GM12865 (cell line): ENCODE measurements around the gene NUP205.

Experiments
- DNase-seq: peaks from one replicate; pipeline ENCODE4 v3.0.0; 2010; ENCODE audit warnings: low read depth
- H3K4me3 ChIP-seq: 2 replicates; pipeline ENCODE4 v1.5.1; 2011; ENCODE audit warnings: mild to moderate bottlenecking, low read depth, low read length, control low read depth
- TF ChIP-seq, protein P1 (sequence below): IDR thresholded peaks from 2 replicates; pipeline ENCODE4 v1.5.1; 2011; ENCODE audit warnings: low read length, control low read depth, low read depth, inconsistent platforms; ENCODE audit not compliant: insufficient read depth; ENCODE audit errors: missing control alignments

The NUP205 gene, protein sequence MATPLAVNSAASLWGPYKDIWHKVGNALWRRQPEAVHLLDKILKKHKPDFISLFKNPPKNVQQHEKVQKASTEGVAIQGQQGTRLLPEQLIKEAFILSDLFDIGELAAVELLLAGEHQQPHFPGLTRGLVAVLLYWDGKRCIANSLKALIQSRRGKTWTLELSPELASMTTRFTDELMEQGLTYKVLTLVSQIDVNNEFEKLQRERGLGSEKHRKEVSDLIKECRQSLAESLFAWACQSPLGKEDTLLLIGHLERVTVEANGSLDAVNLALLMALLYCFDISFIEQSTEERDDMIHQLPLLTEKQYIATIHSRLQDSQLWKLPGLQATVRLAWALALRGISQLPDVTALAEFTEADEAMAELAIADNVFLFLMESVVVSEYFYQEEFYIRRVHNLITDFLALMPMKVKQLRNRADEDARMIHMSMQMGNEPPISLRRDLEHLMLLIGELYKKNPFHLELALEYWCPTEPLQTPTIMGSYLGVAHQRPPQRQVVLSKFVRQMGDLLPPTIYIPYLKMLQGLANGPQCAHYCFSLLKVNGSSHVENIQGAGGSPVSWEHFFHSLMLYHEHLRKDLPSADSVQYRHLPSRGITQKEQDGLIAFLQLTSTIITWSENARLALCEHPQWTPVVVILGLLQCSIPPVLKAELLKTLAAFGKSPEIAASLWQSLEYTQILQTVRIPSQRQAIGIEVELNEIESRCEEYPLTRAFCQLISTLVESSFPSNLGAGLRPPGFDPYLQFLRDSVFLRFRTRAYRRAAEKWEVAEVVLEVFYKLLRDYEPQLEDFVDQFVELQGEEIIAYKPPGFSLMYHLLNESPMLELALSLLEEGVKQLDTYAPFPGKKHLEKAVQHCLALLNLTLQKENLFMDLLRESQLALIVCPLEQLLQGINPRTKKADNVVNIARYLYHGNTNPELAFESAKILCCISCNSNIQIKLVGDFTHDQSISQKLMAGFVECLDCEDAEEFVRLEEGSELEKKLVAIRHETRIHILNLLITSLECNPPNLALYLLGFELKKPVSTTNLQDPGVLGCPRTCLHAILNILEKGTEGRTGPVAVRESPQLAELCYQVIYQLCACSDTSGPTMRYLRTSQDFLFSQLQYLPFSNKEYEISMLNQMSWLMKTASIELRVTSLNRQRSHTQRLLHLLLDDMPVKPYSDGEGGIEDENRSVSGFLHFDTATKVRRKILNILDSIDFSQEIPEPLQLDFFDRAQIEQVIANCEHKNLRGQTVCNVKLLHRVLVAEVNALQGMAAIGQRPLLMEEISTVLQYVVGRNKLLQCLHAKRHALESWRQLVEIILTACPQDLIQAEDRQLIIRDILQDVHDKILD (N-terminal part only)

DNA sequence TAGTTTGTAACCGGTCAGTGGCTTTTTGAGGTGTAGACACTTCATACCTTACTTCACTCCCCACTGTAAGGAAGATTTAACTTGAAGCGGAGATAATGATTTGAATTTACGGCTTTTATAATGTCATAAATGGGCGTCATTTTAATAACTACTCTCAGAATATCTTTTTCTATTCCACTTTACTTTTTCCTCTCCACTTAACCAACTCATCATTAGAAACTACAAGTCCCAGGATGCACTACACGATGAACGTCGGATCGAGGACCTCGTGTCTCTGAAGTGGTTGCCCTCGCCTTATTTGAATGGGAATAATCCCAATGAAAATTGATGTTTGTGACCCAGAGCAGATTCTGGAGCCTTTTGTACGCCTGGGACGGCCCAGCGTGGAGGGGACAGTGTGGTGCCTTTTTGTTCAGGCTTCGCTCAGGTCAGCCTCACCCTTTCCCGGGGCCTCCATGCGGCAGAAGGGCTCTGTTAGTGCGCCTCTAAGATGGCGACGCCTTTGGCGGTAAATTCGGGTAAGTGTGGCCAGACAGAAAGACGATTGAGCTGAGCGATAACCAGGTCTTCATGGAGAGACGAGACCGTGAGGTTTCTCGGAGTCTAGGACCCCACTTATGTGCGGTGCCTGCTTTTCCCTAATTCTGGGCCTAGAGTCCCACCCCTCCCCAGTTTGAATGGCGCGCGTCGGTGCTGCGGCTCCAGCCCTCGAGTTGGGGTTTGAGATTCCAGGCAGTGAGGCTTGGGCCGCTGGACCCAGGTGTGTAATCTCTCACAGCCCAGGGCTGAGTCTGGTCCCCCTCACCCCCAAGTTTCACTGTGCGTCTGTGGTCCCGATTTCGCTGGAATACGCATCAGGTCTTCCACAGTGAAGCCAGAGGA is at the start of gene NUP205:
NUP205 (plus strand) TSS at position 463 of the 882 bp plus-strand sequence; CDS start at position 491, 28 bp downstream.
- TF ChIP-seq, protein P1, sequence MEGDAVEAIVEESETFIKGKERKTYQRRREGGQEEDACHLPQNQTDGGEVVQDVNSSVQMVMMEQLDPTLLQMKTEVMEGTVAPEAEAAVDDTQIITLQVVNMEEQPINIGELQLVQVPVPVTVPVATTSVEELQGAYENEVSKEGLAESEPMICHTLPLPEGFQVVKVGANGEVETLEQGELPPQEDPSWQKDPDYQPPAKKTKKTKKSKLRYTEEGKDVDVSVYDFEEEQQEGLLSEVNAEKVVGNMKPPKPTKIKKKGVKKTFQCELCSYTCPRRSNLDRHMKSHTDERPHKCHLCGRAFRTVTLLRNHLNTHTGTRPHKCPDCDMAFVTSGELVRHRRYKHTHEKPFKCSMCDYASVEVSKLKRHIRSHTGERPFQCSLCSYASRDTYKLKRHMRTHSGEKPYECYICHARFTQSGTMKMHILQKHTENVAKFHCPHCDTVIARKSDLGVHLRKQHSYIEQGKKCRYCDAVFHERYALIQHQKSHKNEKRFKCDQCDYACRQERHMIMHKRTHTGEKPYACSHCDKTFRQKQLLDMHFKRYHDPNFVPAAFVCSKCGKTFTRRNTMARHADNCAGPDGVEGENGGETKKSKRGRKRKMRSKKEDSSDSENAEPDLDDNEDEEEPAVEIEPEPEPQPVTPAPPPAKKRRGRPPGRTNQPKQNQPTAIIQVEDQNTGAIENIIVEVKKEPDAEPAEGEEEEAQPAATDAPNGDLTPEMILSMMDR: no peak
- H3K4me3 ChIP-seq: peak within 1 kb of the TSS; percentile 73
- DNase-seq: peak; percentile 88

DNA sequence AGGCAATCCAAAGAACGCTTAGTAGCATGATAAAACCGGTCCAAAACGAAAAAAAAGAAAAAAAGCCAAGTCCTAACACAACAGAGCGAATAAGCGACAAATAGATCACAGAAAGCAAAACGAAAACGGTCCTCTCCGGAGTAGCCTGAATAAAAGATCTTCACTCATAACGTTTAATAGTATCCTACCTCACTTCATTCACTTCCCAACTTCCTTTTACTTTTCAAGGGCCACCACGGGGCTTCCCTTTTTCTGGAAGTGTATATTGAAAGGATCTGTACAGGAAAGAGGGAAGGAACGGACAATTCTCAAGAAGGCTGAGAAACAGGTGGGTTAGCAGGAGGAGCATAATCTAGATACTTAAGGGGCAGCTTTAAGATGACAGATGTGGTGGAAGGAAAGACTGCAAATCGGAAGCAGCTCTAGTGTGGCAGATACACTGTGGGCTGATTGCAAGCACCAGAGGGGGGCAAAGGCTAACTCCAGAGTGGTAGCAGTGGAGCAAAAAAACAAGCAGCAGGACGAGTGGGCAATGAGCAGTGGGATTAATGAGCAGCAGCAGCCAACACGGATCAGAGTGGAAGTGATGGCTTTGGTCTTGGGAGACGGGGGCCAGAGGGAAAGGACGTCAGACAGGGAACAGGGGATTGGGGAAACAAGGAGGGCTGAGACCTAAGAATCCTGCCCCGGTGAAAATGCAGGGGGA is 48.7 kb upstream of the NUP205 start:
- peak overlapping the region; percentile 90 for H3K4me3 ChIP-seq
- peak; percentile 67 for DNase-seq
- TF ChIP-seq, protein P1: no peak

DNA sequence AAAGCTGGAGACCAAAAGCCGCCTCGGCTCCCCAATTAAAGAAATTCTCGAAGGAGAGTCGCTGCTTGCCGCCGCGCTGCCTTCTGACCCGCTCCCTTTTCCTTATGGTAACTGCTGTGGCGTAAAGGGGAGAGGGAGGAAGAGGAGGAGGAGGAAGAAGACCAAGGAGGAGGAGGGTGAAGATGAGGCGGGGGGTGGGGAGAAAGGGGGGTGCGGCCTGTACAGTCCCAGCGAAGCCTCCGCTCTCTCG is 48.2 kb upstream of the NUP205 start:
- peak overlapping the region; percentile 90 for H3K4me3 ChIP-seq
- TF ChIP-seq, protein P1: no peak
- no peak for DNase-seq

- peak within 1 kb of the TSS; percentile 90 for H3K4me3 ChIP-seq
- peak; percentile 98 for DNase-seq
- TF ChIP-seq, protein P1: no peak
These were observed 47.7 kb upstream of the NUP205 start, which contains the start of gene CNOT4 for GRCh38 chr7:135509839-135510591. Gene CNOT4 (minus strand): TSS chr7:135510102. CDS start chr7:135438331, 71,771 bp downstream.

DNA sequence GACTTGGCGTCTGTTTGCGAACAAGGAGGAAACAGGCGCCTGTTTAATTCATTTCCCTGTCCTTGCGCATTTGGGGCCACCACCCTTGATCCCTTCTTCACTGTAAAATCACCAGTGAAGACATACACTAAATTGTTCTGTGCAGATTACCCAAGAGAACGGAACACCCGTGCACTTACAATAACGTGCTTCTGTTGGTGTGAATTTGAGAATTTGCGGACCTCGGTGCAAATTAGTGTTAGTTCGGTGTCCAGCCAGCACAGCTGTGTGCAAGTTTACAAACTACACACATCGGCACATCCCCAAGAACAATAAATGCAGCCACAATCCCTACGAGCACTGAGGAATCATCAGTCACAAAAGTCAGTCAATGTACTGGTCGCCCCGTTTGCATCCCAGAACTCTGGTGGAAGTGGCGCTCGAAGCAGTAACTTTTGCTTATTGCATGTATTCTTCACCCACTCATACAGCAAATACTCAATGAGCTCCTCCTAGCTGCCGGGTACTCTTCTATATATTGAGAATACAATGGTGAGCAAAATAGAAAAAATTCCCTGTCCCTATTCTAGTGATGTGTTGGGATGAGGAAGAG is 47.0 kb upstream of the NUP205 start:
- peak; percentile 9 for DNase-seq
- H3K4me3 ChIP-seq: peak overlapping the region; percentile 90
- TF ChIP-seq, protein P1: no peak
